AG04449 (cell line): Measurements from ENCODE around the gene SIRT4.
A peak's percentile ranks its signal among the peaks of the same experiment; 100 is the strongest.

Source experiments
- CTCF ChIA-PET: fragments of 350-600 bp; formaldehyde crosslinking; extraction: SDS; loops from one replicate; lab custom pipeline; 2021; ENCODE audit warnings: antibody characterized with exemption; lab: Yijun Ruan, JAX
- POLR2A ChIA-PET: fragments of 400-600, 350-600 bp; formaldehyde crosslinking; extraction: SDS; loops from one replicate; lab custom pipeline; 2020; ENCODE audit warnings: antibody characterized with exemption, inconsistent platforms; lab: Yijun Ruan, JAX
- DNase-seq: peaks from one replicate; pipeline ENCODE4 v3.0.0-alpha.2; 2010; ENCODE audit warnings: low read depth, low spot score
- H3K4me3 ChIP-seq: 2 replicates; pipeline ENCODE4 v1.5.1; 2011; ENCODE audit warnings: low read depth, mild to moderate bottlenecking, control low read depth, low read length
- TF ChIP-seq, protein P1 (sequence below): IDR thresholded peaks from one replicate; pipeline ENCODE4 v1.5.1; 2011; ENCODE audit warnings: mild to moderate bottlenecking, moderate library complexity, low read length, control low read depth, inconsistent platforms; ENCODE audit not compliant: insufficient read depth; ENCODE audit errors: missing control alignments

Gene SIRT4

DNA sequence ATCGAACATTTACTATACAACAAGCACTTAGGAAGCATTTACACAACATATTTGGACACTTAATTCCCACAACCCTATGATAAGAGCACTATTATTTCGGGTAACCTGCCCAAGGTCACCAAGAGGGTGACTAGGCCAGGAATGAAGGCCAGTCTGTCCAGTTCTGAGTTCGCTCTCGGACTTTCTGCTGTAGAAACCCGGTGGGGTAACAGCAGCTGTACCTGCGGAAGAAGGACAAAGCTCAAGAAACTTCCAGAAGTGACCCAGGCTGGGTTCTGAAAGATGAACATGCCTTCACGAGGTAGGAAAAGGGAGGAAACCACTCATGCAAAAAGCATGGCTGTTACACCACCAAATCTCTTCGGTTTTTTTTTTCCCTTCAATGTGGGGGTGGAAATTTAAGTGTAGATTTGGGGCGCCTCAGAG is 14.7 kb downstream of the SIRT4 start:
- ChIA-PET POLR2A (interaction anchor here (1.0 to 1.5 kb wide), 3 partner anchors 14 to 115 kb away, joined by 3 to 12 read pairs (median 6); partner anchors contain the start of genes RNU4-1, RNU4-2, RPLP0 and SIRT4), CTCF (interaction anchor here (0.9 to 9.4 kb wide), 12 partner anchors 9 to 149 kb away, joined by 3 to 98 read pairs (median 5); partner anchors contain the start of genes COX6A1, PLA2G1B and SIRT4)
- TF ChIP-seq, protein P1, sequence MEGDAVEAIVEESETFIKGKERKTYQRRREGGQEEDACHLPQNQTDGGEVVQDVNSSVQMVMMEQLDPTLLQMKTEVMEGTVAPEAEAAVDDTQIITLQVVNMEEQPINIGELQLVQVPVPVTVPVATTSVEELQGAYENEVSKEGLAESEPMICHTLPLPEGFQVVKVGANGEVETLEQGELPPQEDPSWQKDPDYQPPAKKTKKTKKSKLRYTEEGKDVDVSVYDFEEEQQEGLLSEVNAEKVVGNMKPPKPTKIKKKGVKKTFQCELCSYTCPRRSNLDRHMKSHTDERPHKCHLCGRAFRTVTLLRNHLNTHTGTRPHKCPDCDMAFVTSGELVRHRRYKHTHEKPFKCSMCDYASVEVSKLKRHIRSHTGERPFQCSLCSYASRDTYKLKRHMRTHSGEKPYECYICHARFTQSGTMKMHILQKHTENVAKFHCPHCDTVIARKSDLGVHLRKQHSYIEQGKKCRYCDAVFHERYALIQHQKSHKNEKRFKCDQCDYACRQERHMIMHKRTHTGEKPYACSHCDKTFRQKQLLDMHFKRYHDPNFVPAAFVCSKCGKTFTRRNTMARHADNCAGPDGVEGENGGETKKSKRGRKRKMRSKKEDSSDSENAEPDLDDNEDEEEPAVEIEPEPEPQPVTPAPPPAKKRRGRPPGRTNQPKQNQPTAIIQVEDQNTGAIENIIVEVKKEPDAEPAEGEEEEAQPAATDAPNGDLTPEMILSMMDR: no peak
- no peak for DNase-seq
- peak overlapping the region; percentile 85 for H3K4me3 ChIP-seq

DNA sequence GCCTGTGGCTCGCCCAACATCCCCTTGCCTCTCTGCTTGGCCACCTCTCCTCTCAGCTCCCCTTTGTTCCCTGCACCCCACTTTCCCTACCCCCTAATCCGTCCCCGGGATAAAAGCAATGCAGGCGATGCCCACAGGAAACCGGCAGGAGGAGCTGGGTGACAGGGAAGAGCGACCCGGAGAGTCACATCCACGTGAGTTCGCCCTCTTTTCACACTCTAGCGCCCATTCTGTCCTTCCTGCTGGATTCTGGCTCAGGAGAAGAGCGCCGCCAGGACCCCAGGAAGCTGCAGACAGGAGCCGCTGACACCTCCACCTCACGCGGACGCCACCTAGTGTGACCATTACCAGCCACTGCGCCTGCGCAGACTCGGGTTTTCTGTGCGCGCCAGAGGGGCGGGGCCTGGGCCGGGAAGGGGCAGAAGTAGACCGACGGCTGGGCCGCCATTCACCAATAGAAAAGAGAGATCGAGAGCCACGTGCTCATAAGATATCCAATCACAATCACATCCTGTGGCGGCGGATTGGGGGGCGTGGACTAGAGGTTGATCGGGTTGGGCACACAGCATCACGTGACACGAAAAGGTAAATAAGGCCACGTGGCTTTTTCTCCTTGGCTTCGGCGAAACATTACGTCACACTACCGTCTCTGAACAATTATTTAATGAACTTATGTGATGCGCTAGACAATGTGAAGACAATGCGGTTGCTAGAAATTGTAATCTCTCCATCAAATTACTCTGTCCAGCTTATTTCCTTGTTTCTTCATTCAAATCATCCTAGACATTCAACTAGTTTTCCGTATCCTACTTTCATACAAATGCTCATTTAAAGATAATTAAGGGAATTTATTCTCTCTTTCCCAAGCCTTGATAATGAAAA is 15.3 kb downstream of the SIRT4 start:
- DNase-seq: peak; percentile 91
- H3K4me3 ChIP-seq: peak overlapping the region; percentile 85
- ChIA-PET CTCF (interaction anchor here (0.6 to 9.4 kb wide), 15 partner anchors 9 to 148 kb away, joined by 3 to 98 read pairs (median 4); partner anchors contain the start of genes COX6A1, PLA2G1B and SIRT4), POLR2A (interaction anchor here (0.8 to 1.5 kb wide), 4 partner anchors 15 to 133 kb away, joined by 3 to 12 read pairs (median 4); partner anchors contain the start of genes RNU4-1, RNU4-2, RPLP0 and SIRT4)
- TF ChIP-seq, protein P1: peak; percentile 53

DNA sequence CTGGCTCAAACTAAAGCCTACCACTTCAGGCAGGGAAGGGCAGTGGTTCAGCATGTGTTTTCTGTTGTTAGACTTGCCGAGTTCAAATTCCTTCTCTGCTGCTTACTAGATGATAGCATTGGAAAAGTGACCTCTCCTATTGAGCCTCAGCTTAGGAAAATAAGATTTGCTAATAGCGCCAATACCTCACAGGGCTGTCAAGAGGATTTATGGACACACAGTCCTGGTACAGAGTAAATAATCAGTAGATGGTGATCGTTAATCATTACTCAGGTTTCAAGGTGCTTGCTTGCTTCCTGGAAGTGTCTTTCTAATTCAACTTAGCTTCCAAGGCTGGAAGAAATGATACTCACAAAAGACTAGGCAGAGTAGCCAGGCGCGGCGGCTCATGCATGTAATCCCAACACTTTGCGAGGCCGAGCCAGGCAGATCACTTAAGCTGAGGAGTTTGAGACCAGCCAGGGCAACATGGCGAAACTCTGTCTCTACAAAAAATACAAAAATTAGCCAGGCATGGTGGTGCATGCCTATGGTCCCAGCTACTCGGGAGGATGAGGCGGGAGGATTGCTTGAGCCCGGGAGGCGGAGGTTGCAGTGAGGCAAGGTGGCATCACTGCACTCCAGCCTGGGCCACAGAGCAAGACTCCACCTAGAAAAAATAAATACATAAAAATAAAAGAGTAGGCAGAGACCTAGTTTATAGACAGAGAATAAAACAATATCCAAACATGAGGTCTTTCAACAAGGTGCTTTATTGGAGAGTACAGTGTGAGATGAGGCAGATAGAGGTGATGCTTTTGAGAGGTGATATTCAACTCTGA is 19.5 kb downstream of the SIRT4 start:
- ChIA-PET CTCF (interaction anchor here (1.2 to 1.9 kb wide), 3 partner anchors 16 to 20 kb away, joined by 4 to 7 read pairs (median 4); partner anchors contain the start of gene SIRT4), POLR2A (no interaction called here)
- DNase-seq: no peak
- no peak overlapping the region for H3K4me3 ChIP-seq
- TF ChIP-seq, protein P1: no peak

DNA sequence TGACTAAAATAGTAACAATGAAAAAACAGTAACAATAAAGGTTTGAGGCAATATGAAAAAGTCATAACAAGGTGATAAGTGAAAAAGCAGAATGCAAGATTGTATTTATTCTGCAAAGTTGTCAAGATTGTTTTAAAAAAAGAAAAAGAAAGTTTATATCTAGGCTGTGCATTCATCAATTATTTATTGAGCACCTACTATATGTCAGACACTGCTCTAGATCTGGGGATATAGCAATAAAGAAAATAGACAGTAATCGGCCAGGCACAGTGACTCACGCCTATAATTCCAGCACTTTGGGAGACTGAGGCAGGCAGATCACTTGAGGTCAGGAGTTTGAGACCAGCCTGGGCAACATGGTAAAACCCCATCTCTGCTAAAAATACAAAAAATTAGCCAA is 21.7 kb downstream of the SIRT4 start:
- H3K4me3 ChIP-seq: no peak overlapping the region
- CTCF ChIA-PET: interaction anchor here (1.0 to 2.3 kb wide), 5 partner anchors 12 to 392 kb away, joined by 3 to 11 read pairs (median 4); partner anchors contain the start of gene SIRT4
- DNase-seq: no peak
- TF ChIP-seq, protein P1: no peak
- POLR2A ChIA-PET: no interaction called here

DNA sequence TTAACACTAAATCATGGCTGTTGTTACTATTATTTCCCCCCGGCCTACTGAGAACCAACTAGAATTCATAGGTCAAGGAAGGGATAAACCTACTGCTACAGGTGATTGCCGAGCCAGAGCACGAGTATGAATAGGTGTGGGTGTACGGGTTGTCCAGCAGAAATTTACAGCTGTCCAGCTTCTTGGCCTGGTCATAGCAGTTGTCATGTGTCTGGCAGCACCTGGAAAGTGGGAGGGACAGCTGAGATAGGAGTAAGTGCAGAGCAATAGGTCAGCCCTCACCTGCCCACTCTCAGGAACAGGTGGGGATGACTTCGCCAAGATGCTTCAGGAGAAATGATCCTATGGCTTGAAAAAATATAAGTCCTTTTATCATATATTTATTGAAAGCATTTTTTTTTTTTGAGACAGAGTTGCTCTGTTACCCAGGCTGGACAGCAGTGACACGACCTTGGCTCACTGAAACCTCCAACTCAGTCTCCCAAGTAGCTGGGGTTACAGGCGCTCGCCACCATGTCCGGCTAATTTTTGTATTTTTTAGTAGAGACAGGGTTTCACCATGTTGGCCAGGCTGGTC is 22.8 kb downstream of the SIRT4 start:
- ChIA-PET POLR2A (no interaction called here), CTCF (interaction anchor here (0.6 to 2.3 kb wide), 11 partner anchors 11 to 391 kb away, joined by 3 to 11 read pairs (median 3); partner anchors contain the start of gene SIRT4)
- TF ChIP-seq, protein P1: no peak
- H3K4me3 ChIP-seq: no peak overlapping the region
- no peak for DNase-seq
